Adrenal gland (tissue), 5 donors: Measurements from ENCODE around the gene PIEZO2.

Source experiments
- POLR2A ChIP-seq, 2 donors: fragments of 450-650 bp; IDR thresholded peaks; one replicate each; pipeline ENCODE4 v1.6.1; 2017; ENCODE audit warnings: antibody characterized with exemption in 2 of 2, mild to moderate bottlenecking in 2 of 2, moderate library complexity in 1 of 2
- TF ChIP-seq, protein P1 (sequence below), 6 experiments: fragments of 450-650 bp in 4 of 6; fragments of 200-600 bp in 2 of 6; sonication (generic) in 1 of 6; IDR thresholded peaks; 1 replicate in 5 of 6; 2 replicates in 1 of 6; pipeline versions ENCODE4 v1.5.1 to v1.8.0; 2016 to 2021; ENCODE audit warnings: antibody characterized with exemption in 6 of 6, mild to moderate bottlenecking in 2 of 6, moderate library complexity in 1 of 6
- donor health status: DM: no; HTN: no; CAD: no.

GRCh38 chr18:10908760-10909159 lies 240.6 kb downstream of the PIEZO2 start:
- TF ChIP-seq, protein P1, sequence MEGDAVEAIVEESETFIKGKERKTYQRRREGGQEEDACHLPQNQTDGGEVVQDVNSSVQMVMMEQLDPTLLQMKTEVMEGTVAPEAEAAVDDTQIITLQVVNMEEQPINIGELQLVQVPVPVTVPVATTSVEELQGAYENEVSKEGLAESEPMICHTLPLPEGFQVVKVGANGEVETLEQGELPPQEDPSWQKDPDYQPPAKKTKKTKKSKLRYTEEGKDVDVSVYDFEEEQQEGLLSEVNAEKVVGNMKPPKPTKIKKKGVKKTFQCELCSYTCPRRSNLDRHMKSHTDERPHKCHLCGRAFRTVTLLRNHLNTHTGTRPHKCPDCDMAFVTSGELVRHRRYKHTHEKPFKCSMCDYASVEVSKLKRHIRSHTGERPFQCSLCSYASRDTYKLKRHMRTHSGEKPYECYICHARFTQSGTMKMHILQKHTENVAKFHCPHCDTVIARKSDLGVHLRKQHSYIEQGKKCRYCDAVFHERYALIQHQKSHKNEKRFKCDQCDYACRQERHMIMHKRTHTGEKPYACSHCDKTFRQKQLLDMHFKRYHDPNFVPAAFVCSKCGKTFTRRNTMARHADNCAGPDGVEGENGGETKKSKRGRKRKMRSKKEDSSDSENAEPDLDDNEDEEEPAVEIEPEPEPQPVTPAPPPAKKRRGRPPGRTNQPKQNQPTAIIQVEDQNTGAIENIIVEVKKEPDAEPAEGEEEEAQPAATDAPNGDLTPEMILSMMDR (IDR thresholded peaks at IDR 0.05): no peak
- TF ChIP-seq POLR2A (IDR thresholded peaks at IDR 0.05): no peak
